ENCODE measurements around the gene RASGRP3.
A peak's percentile ranks its signal among the peaks of the same experiment; 100 is the strongest.
"Not testable (repeated sequence)": the region's sequence is repeated elsewhere in the genome, so short reads cannot be mapped to it uniquely, and the experiment has no call there.

The RASGRP3 gene

GRCh38 chr2:33457556-33458247 lies 18.7 kb upstream of the RASGRP3 start:
- peak; percentile 12 for DNase-seq (ENCODE audit: low spot score)

GRCh38 chr2:33458248-33458819 lies 18.1 kb upstream of the RASGRP3 start:
- no peak for DNase-seq (ENCODE audit: low spot score)

- no peak for DNase-seq (ENCODE audit: low spot score)
These were observed 16.7 kb upstream of the RASGRP3 start for GRCh38 chr2:33459745-33460144.

- DNase-seq (ENCODE audit: low spot score) = not testable (repeated sequence)
These were observed 13.9 kb upstream of the RASGRP3 start for GRCh38 chr2:33462512-33462911.

- DNase-seq (ENCODE audit: low spot score) = no peak
These were observed 9.0 kb upstream of the RASGRP3 start for GRCh38 chr2:33467413-33467812.

- DNase-seq (ENCODE audit: low spot score) = no peak
These were observed 7.2 kb upstream of the RASGRP3 start for GRCh38 chr2:33469238-33469637.

- DNase-seq (ENCODE audit: low spot score) = peak; percentile 73
These were observed 972 bp upstream of the RASGRP3 start for GRCh38 chr2:33475224-33476130.

- no peak for DNase-seq (ENCODE audit: low spot score)
These were observed 343 bp downstream of the RASGRP3 start for GRCh38 chr2:33476793-33477190.

GRCh38 chr2:33477473-33478468 lies 1.3 kb downstream of the RASGRP3 start:
- no peak for DNase-seq (ENCODE audit: low spot score)

GRCh38 chr2:33478968-33479731 lies 2.7 kb downstream of the RASGRP3 start:
- DNase-seq (ENCODE audit: low spot score) = no peak

GRCh38 chr2:33482518-33482917 lies 6.1 kb downstream of the RASGRP3 start:
- DNase-seq (ENCODE audit: low spot score) = no peak

- DNase-seq (ENCODE audit: low spot score) = peak; percentile 8
These were observed 7.7 kb downstream of the RASGRP3 start for GRCh38 chr2:33484042-33484621.

GRCh38 chr2:33485051-33485450 lies 8.6 kb downstream of the RASGRP3 start:
- no peak for DNase-seq (ENCODE audit: low spot score)

GRCh38 chr2:33486544-33486943 lies 10.1 kb downstream of the RASGRP3 start:
- DNase-seq (ENCODE audit: low spot score) = no peak

- no peak for DNase-seq (ENCODE audit: low spot score)
These were observed 11.8 kb downstream of the RASGRP3 start for GRCh38 chr2:33488178-33488690.

- DNase-seq (ENCODE audit: low spot score) = no peak
These were observed 12.5 kb downstream of the RASGRP3 start for GRCh38 chr2:33488715-33489540.

- no peak for DNase-seq (ENCODE audit: low spot score)
These were observed 13.5 kb downstream of the RASGRP3 start for GRCh38 chr2:33489835-33490431.

GRCh38 chr2:33491441-33492084 lies 15.1 kb downstream of the RASGRP3 start:
- DNase-seq (ENCODE audit: low spot score) = no peak
